Loucy (cell line): ENCODE data around the gene PEAK3.

Experiments
- H2AFZ ChIP-seq: fragments of 200-600 bp; sonication (generic); 2 replicates; pipeline ENCODE4 v1.6.0; 2016; ENCODE audit warnings: antibody characterized with exemption, mild to moderate bottlenecking, low read length, moderate library complexity
- H3F3A ChIP-seq: fragments of 200-600 bp; 2 replicates; pipeline ENCODE4 v1.6.0; 2016; ENCODE audit warnings: antibody characterized with exemption, low read depth, mild to moderate bottlenecking
- H3K27me3 ChIP-seq: fragments of 200-600 bp; sonication (generic); 2 replicates; pipeline ENCODE4 v1.6.1; 2014; ENCODE audit warnings: low read length, mild to moderate bottlenecking; ENCODE audit not compliant: insufficient read depth, poor library complexity, severe bottlenecking
- H3K36me3 ChIP-seq: fragments of 200-600 bp; sonication (generic); 2 replicates; pipeline ENCODE4 v1.6.1; 2016; ENCODE audit warnings: low read length; ENCODE audit not compliant: insufficient read depth
- H3K4me1 ChIP-seq: fragments of 200-600 bp; sonication (generic); 2 replicates; pipeline ENCODE4 v1.5.1; 2014; ENCODE audit warnings: low read length, mild to moderate bottlenecking; ENCODE audit not compliant: insufficient read depth, poor library complexity, severe bottlenecking
- H3K4me2 ChIP-seq: fragments of 200-600 bp; sonication (generic); 2 replicates; pipeline ENCODE4 v1.6.0; 2014; ENCODE audit warnings: antibody characterized with exemption, low read length, low read depth, mild to moderate bottlenecking; ENCODE audit not compliant: poor library complexity, severe bottlenecking
- H3K4me3 ChIP-seq: fragments of 200-600 bp; sonication (generic); 2 replicates; pipeline ENCODE4 v1.5.1; 2014; ENCODE audit warnings: low read length, mild to moderate bottlenecking, mixed read lengths; ENCODE audit not compliant: poor library complexity, severe bottlenecking
- H3K79me2 ChIP-seq: fragments of 200-600 bp; sonication (generic); 2 replicates; pipeline ENCODE4 v1.6.1; 2014; ENCODE audit warnings: low read length; ENCODE audit not compliant: insufficient read depth
- H3K9ac ChIP-seq: fragments of 200-600 bp; sonication (generic); 2 replicates; pipeline ENCODE4 v1.6.0; 2014; ENCODE audit warnings: mild to moderate bottlenecking, low read depth, low read length, moderate library complexity; ENCODE audit not compliant: poor library complexity, severe bottlenecking
- H3K9me2 ChIP-seq: fragments of 200-600 bp; sonication (generic); replicated peaks from 2 replicates; pipeline ENCODE4 v1.6.1; 2016; ENCODE audit warnings: low read depth, low read length, mixed read lengths
- H3K9me3 ChIP-seq: fragments of 200-600 bp; sonication (generic); 2 replicates; pipeline ENCODE4 v1.6.1; 2014; ENCODE audit warnings: mild to moderate bottlenecking, antibody characterized with exemption, low read length, low read depth; ENCODE audit not compliant: insufficient read depth
- H4K20me1 ChIP-seq: fragments of 200-600 bp; sonication (generic); 2 replicates; pipeline ENCODE4 v1.6.0; 2014; ENCODE audit warnings: antibody characterized with exemption, low read length, mild to moderate bottlenecking; ENCODE audit not compliant: insufficient read depth, poor library complexity, severe bottlenecking
- CTCF ChIP-seq: fragments of 200-600 bp; sonication (generic); conservative IDR thresholded peaks from 2 replicates; pipeline ENCODE4 v1.5.1; 2014; ENCODE audit warnings: mild to moderate bottlenecking, antibody characterized with exemption, low read length
- EZH2phosphoT487 ChIP-seq: fragments of 200-600 bp; IDR thresholded peaks from 2 replicates; pipeline ENCODE4 v1.6.1; 2018; ENCODE audit warnings: antibody characterized with exemption, mild to moderate bottlenecking, moderate library complexity, borderline replicate concordance

The PEAK3 gene

GRCh38 chr19:2246801-2247361 is 35.1 kb downstream of the PEAK3 start:
- H3F3A ChIP-seq: no peaks in the 10 kb centered on the region
- peaks cover 34% of the 10 kb centered on the region for H4K20me1 ChIP-seq
- H3K4me1 ChIP-seq: peaks cover 4% of the 10 kb centered on the region
- TF ChIP-seq EZH2phosphoT487: no peak
- no peak for TF ChIP-seq CTCF
- no peaks in the 10 kb centered on the region for H3K9me2 ChIP-seq
- no peaks in the 10 kb centered on the region for H3K27me3 ChIP-seq
- H3K9me3 ChIP-seq: no peaks in the 10 kb centered on the region
- H3K36me3 ChIP-seq: peaks cover 78% of the 10 kb centered on the region; the same call in 1 of the 2 replicates
- no peak overlapping the region for H3K9ac ChIP-seq
- peaks cover 37% of the 10 kb centered on the region for H3K79me2 ChIP-seq
- H3K4me3 ChIP-seq: no peak overlapping the region
- H3K4me2 ChIP-seq: no peak overlapping the region
- no peak overlapping the region for H2AFZ ChIP-seq

DNA sequence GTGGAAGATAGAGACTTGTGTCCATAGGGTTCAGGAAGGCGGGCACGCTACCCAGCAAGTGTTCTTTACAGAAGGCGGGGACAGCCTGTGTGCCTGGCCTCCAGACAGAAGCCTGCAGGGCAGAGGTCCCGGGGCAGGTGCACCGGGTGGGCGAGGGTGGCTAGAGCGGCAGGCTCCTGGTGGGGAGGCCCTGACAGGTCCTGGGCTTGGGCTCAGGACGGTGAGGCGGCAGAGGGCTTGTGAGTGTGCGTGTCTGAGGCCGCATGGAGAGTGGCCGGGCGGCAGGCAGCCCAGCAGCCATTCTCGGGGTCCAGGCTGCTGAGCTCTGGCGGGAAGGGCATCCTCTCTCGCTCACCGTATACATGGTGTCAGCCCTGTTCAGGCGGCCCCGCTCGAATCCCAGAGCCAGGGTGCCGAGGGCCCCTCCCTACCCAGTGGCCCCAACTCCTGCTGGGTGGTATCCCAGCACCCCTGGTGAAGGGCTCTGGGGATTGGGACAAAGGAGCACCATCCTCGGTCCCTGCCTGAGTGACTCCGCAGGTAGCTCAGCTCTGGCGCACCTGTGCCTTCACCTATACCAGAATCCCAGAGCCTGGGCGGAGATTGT is 35.9 kb downstream of the PEAK3 start:
- H3K4me2 ChIP-seq: no peak overlapping the region
- H4K20me1 ChIP-seq: peaks cover 42% of the 10 kb centered on the region
- H3K36me3 ChIP-seq: peaks cover 78% of the 10 kb centered on the region; the same call in 1 of the 2 replicates

DNA sequence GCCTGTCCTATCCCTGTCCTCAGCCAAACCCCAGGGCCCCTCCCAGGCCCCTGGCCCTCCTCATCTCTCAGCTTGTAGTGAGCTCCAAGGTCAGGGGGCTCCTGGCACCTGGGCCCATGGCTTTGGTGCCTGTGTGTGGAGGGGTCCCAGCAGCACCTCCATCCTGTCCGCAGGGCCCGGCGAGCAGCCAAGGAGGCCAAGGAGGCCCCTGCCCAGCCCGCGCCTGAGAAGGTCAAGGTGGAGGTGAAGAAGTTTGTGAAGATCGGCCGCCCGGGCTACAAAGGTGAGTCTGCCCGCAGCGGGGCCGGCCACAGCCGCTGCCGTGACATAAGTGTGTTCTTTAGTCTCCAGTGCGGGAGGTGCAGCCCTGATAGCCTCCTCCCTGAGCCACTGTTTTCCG is 36.7 kb downstream of the PEAK3 start:
- H3K9me3 ChIP-seq: no peaks in the 10 kb centered on the region
- no peaks in the 10 kb centered on the region for H3K27me3 ChIP-seq
- peaks cover 78% of the 10 kb centered on the region; the same call in 1 of the 2 replicates for H3K36me3 ChIP-seq
- peaks cover 16% of the 10 kb centered on the region for H3K4me1 ChIP-seq
- H2AFZ ChIP-seq: no peak overlapping the region
- no peaks in the 10 kb centered on the region for H3F3A ChIP-seq
- TF ChIP-seq EZH2phosphoT487 (no peak), CTCF (no peak)
- no peaks in the 10 kb centered on the region for H3K9me2 ChIP-seq
- H3K4me3 ChIP-seq: no peak overlapping the region
- H3K4me2 ChIP-seq: no peak overlapping the region
- H3K9ac ChIP-seq: no peak overlapping the region
- H4K20me1 ChIP-seq: peaks cover 50% of the 10 kb centered on the region
- H3K79me2 ChIP-seq: peaks cover 53% of the 10 kb centered on the region

More for the DNA sequence above, 35.9 kb downstream of the PEAK3 start:
- no peaks in the 10 kb centered on the region for H3K27me3 ChIP-seq
- H3K9me2 ChIP-seq: no peaks in the 10 kb centered on the region
- peaks cover 44% of the 10 kb centered on the region for H3K79me2 ChIP-seq
- H3K4me1 ChIP-seq: peaks cover 7% of the 10 kb centered on the region
- H2AFZ ChIP-seq: no peak overlapping the region
- H3K9ac ChIP-seq: no peak overlapping the region
- no peak for TF ChIP-seq EZH2phosphoT487
- no peak overlapping the region for H3K4me3 ChIP-seq
- no peaks in the 10 kb centered on the region for H3F3A ChIP-seq
- no peaks in the 10 kb centered on the region for H3K9me3 ChIP-seq

GRCh38 chr19:2244486-2244885 is 37.5 kb downstream of the PEAK3 start:
- Histone ChIP-seq H3K4me2 (no peak overlapping the region), H3K9me2 (no peaks in the 10 kb centered on the region), H3K27me3 (no peaks in the 10 kb centered on the region), H4K20me1 (peaks cover 58% of the 10 kb centered on the region), H3F3A (peaks cover under 1% of the 10 kb centered on the region; the same call in 1 of the 2 replicates), H2AFZ (no peak overlapping the region), H3K4me1 (peaks cover 21% of the 10 kb centered on the region), H3K4me3 (no peak overlapping the region), H3K9me3 (no peaks in the 10 kb centered on the region), H3K36me3 (peaks cover 70% of the 10 kb centered on the region; the same call in 1 of the 2 replicates), H3K79me2 (peaks cover 61% of the 10 kb centered on the region), H3K9ac (no peak overlapping the region)
- no peak for TF ChIP-seq EZH2phosphoT487
- no peak for TF ChIP-seq CTCF
